ENCODE measurements around the gene TTC23L. TPM values are rescaled to one million over a fixed set of nuclear protein-coding genes. Genes with fewer than 3 reads are reported as not detected.

The TTC23L gene
- total RNA-seq, 1 donor: 0.36 TPM

DNA sequence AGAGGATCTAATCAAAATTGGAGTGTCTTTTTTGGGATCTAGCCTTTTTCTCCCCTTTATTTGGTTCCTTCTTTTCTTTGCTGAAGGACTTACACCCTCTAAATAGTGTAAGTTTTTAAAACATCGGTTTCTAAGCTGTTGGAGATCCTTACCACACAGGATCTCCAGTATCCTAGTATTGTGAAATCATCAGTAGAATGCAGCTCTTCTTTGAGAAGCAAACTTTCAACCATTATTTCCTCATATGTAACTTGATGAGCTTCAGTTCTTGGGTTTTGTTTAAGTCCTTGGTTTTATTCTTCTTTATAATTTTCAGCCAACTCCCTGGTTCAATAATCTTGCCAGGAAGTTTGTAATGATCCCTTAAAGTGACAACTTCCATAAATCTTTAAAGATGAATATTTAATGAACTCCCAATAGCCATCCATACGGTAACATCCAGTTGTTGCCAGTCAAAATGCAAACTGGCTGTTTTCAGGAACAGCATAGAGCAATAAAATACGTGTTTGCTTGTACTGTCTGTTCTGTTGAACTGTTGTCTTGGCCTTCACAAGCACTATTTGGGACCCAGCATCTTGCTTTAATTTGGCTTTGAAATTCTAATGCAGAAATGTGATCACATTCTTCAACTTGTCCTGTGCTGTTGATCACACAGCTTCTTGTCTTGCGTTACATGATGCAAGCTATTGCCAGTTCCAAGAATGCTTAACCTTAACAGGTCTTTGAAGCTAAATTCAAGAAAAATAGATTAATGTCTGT is 34.8 kb upstream of the TTC23L start:
- TF ChIP-seq, protein P1, sequence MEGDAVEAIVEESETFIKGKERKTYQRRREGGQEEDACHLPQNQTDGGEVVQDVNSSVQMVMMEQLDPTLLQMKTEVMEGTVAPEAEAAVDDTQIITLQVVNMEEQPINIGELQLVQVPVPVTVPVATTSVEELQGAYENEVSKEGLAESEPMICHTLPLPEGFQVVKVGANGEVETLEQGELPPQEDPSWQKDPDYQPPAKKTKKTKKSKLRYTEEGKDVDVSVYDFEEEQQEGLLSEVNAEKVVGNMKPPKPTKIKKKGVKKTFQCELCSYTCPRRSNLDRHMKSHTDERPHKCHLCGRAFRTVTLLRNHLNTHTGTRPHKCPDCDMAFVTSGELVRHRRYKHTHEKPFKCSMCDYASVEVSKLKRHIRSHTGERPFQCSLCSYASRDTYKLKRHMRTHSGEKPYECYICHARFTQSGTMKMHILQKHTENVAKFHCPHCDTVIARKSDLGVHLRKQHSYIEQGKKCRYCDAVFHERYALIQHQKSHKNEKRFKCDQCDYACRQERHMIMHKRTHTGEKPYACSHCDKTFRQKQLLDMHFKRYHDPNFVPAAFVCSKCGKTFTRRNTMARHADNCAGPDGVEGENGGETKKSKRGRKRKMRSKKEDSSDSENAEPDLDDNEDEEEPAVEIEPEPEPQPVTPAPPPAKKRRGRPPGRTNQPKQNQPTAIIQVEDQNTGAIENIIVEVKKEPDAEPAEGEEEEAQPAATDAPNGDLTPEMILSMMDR (IDR thresholded peaks at IDR 0.05; ENCODE audit: insufficient read depth, low read length): no peak
- peak; percentile 16 for DNase-seq (ENCODE audit: low read depth)
- no peak overlapping the region for H3K4me3 ChIP-seq (ENCODE audit: low read depth, low read length)

DNA sequence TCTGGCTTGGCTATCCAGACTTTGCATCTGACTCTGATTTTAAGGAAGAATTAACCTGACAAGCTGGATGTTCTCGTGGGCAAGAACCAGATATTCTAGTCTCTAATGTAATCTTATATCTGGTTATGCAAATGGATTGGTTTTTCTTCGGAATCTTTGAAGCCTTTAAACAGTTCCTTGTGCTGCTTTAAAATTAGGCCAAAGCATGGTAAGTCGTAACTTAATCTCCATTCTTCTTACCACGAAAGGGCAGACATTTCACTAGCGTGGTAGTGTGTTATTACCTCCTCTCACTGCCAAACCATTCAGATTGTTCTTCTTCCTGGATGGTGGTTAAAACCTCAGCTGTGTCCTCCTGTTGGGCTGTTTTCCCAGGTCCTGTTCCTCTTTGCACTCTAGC is 34.1 kb upstream of the TTC23L start:
- TF ChIP-seq, protein P1 (IDR thresholded peaks at IDR 0.05; ENCODE audit: insufficient read depth, low read length): no peak
- no peak overlapping the region for H3K4me3 ChIP-seq (ENCODE audit: low read depth, low read length)
- no peak for DNase-seq (ENCODE audit: low read depth)

DNA sequence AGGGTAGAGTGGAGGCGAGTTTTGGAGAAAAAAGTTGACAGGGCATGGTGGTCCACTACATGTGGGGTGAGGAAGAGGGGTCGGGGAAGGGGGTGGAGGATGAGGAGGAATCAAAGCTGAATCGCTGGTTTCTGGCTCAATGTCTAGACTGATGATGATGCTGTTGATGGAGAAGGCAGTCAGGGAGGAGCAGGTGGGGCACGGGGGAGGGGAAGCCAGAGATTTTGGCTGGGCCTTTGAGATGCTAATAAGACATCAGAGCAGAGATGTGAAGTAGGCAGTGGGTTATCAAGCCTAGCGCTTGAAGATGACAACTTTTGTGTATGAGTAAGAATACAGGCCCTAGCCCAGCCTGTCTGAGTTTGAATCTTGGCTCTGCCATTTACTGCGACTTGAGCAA is 32.4 kb upstream of the TTC23L start:
- TF ChIP-seq, protein P1 (IDR thresholded peaks at IDR 0.05; ENCODE audit: insufficient read depth, low read length): no peak
- DNase-seq (ENCODE audit: low read depth): no peak
- H3K4me3 ChIP-seq (ENCODE audit: low read depth, low read length): no peak overlapping the region

DNA sequence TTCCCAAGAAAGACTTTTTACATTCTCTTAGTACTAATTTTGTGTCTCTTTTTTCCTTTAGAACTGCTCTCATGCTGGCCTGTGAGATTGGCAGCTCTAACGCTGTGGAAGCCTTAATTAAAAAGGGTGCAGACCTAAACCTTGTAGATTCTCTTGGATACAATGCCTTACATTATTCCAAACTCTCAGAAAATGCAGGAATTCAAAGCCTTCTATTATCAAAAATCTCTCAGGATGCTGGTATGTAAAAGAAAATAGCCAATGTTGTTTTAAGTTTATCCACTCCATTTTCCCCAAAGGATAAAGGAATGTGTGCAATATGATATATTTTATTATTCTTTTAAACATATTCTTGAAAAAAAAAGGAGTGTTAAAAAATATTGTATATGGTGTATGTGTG is 27.3 kb upstream of the TTC23L start:
- H3K4me3 ChIP-seq (ENCODE audit: low read depth, low read length): no peak overlapping the region
- peak; percentile 53 for DNase-seq (ENCODE audit: low read depth)
- TF ChIP-seq, protein P1 (IDR thresholded peaks at IDR 0.05; ENCODE audit: insufficient read depth, low read length): no peak

DNA sequence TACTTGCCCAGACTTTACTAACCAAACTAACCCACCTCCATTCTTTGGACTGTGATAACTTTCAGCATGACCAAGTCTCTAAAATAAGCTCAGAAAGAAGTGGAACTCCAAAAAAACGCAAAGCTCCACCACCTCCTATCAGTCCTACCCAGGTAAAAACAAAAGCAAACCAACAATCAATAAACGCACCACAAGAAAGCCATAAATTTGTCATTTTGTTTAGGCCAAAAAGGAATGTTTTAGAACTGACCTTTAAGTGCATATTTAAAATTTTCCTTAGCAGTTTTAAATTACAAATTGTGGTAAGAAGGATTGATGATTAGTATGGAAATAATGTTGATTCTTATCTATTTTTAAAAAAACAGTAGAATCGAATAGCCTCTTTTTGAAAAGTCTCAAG is 25.5 kb upstream of the TTC23L start:
- H3K4me3 ChIP-seq (ENCODE audit: low read depth, low read length): no peak overlapping the region
- TF ChIP-seq, protein P1 (IDR thresholded peaks at IDR 0.05; ENCODE audit: insufficient read depth, low read length): no peak
- no peak for DNase-seq (ENCODE audit: low read depth)

DNA sequence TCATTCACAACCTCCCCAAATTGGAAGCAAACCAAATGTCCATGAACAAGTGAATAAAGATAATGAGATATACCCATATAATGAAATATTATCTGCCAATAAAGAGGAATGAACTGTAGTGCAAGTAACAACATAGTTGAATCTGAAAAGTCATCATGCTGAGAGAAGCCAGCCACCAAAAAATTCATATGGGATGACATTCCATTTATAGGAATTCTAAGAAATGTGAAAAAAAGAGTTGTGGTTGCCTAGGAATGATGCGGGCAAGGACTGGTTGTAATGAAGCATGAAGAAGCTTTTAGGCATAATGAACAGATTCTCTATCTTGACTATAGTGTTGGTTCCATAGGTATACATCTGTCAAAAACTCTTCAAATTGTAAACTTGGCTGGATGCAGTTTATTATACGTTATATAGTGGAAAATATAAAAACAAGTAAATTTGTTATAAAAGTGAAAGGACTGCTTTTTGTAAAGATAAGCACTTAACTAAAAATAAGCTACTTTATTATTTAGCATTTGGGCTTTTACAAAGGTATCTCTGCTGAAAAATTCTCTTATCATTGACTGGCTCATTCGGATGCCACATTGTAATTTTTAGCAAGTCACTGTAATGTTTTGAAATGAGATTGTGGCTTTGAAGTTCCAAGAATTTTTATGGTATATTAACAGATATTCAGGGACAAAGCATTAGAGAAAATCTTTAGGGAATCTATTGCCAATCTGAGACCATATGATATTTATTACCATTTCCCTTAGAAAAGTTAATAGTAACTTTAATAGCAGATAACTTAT is 21.2 kb upstream of the TTC23L start:
- TF ChIP-seq, protein P1 (IDR thresholded peaks at IDR 0.05; ENCODE audit: insufficient read depth, low read length): no peak
- DNase-seq (ENCODE audit: low read depth): peak; percentile 26

More for the DNA sequence above, 21.2 kb upstream of the TTC23L start:
- no peak overlapping the region for H3K4me3 ChIP-seq (ENCODE audit: low read depth, low read length)
